ENCODE results near the gene EVX1.
A peak's percentile ranks its signal among the peaks of the same experiment; 100 is the strongest.

EVX1 gene

DNA sequence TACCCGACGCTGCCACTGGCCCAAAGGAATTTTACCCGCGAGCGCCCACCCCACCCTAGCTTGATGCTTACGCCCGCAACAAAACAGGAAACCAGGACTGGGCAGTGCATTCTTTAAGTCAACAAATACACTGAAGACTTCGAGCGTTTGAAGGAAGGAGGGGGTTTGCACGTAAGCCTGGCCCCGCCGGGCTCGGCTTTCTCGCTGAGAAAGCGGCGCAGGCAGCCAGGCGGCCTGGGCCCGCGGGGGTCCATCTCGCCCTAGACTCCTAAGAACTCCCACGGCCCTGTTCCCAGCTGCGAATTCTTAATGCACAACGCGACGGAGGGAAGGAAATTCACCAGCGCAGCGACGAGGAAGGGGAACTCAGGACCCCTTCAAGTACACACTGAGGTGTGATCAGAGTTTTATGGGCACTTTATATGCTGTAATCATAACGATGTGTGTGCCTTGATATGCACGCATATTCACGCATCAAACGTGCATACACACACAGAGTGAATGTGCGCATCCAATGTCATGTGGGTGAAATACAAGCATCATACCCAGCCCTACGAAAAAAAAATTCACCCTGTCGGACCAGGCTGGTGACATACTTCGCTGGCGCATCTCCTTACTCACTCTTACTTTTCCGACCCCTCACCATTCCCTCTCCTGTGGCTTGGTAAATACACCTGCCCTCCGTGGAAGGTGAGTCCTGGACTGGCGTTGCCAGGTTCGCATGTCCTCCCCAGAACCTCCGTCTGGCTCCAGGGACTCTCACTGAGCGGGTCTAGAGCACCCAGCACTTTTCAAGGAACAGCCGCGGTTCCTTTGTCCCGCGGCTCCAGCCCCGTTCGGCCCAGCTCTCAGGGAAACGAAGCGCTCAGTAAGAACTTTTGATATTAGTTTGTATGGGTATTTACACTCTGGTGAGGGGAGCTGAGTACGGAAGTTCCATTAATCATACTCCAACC, 37.0 kb upstream of the EVX1 start:
- DNase-seq = no peak

DNA sequence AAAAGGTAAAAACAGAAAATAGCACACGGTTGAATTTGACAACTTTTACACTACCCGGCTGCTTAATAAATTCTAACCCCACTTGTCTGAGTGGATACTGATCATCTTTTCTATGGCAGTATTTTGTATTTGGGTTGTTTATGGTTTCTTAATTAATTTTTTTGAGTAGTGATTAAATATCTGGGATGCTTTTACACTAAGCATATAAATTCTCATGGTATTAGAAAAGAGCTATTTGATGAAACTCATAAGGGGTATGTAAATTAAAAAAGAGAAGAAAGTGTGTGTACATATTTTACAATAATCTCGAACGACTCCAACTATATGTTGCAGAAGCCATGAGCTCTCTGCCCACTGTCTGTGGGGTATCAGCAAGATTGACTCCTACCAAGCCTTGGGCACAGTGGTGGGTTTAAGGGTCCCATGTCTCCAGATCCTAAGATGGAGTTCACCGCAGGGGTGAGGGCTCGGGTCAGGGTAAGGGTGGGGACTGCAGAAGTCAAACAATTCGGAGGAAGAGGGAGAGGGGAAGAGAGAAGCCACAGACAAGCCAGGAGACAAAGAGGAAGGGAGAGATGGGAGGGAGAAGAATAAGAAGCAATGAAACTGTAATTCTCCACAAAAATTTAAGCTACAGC, 35.1 kb upstream of the EVX1 start:
- DNase-seq = no peak

DNA sequence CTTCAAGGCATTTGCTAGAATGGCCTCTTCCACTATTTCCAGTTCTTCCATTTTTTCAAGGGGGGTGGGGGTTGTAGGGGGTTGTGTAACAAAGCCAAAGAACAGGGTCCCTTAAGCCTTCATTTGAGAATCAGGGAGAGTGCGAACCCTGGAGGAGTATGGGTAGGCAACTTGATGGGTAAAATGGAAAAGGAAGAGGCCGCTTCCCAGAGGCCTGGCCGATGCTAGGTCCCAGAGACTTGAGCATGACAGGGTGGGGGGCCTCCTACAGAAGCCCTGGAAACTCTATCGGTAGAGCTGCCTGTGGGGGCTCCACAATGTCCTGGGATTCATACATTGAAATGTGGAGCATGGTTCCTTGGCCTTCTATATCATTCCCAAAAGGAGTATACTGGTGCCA, 33.6 kb upstream of the EVX1 start:
- no peak for DNase-seq

DNA sequence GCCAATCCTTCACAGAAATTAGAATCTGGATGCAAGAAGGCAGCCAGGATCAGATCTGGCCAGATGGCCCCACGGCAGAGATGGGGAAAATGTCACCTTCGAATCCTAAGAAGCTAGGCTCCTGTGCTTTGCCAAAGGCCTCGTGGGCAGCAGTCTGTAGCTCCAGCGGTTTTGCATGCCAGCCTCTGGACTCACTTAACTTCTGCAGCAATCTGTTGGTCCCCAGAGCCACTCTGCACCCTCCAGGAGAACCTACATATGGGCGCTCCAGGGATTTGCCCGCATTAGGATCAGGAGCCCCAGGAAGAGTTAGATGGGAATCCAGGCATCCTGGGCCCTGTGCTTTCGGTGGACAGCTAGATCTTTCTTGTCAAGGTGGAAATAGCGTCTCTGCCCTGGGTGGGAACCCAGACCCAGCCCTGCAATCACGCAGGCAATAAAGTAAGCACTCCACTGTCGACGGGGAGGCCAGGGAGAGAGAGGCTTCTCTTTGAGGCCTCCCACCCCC, 32.6 kb upstream of the EVX1 start:
- no peak for DNase-seq

DNA sequence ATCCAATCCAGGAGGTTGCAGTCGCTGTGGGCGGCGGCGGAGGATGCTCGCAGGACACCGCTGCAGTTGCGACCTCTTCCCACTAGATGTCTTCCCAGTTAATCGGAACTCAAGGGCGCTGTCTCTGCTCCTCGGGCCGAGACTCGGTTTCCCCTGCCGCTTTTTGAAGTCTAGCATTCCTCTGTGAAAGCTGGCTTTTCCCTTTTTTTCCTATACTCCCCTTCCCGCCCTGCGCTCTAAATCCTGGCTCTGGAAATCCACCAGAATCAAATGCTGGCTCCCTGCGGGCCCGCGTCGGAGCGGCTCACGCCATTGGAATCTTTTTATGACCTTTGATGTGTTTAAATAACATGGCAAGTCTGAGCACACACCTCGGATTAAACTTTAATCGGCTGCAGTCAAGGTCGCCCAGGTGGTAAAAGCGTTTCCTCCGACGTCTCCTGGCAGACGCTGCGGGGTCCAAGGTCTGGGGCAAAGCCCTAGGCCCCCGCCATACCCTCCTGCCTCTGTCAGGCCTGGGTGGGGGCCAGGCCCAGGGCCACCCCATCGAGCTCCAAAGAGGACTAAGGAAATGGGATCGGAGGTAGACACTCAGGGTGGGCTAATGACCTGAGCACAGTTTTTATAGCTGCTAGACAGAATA, 32.0 kb upstream of the EVX1 start:
- DNase-seq = peak; percentile 38

DNA sequence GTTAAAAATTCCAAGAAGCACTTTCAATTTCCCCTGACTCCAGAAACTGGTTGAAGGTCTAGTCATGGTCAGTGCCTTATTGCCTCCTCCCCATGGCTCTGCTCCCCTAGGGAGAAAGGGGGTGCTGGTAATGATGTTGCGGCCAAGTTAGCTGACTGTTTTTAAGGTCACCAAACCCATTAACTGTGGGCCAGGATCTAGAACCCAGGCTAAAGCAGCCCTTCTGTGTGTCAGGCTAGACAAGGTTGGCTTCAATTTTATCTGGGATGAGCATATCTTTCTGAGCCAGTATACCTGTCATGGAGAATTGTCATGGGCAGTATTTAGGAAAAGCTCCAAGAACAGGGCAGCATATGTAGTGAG, 31.5 kb upstream of the EVX1 start:
- no peak for DNase-seq

DNA sequence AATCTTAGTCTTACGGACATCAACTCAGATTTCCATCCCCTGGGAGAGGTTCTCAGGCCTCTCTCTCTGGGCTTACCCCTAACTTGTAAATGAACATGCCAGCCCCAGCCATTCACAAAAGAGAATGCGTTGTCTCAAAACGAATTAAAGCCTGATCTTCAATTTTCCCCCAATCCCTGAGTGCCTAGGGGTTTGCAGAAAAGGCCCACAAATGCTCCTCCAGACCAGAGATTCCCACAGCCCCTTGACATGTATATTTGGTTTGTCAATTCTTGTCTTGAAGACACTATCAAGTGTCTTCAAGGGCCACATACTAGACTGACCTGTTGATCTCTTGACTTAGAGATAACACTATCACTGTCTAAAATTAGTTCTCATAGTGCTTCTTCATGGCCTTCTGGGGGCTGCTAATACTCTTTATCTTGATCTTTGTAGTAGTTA, 30.8 kb upstream of the EVX1 start:
- no peak for DNase-seq

DNA sequence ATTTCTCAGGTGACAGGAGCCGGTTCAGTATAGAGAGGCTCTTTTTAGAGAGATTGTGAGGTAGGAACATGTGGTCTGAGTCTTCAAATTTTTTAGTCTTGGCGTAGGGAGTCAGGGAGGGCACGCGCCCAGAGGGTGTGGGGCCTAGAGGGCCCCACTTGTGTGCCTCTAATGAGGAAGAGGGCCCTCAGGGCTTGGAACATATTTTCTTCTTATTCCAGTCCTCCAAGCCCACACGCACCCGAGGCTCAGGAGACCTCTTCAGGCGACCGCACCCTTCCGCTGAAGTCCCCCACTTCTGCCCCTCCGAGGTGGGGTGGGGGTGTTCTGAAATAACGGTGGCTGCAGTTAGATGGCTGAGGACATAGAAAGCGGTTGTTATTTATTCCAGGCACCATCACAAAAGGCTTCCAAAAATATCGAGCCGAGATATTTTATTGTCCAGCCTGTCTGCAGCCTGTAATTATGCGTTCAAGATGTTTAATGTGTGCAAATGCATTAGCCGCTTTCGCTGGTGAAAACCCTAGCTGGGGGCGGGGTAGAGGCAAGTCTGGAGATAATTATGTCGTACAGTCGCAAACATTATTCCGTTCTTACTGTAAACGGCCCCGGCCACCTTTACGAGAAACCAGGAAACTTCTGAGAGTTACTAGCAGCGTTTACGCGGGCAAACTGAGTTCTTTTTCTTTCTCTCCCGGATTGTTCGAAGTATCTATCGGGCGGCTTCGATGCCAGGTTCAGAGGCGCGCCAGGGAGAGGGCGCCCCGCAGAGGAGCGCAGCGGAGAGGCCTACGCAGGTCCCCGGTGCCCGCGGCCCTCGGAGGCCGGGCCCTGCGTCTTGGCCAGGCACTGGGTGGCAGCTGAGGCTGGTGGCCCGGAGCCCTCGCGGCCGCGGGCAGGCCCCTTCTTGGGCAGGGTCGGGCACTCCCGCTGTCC, 29.8 kb upstream of the EVX1 start:
- DNase-seq = no peak

DNA sequence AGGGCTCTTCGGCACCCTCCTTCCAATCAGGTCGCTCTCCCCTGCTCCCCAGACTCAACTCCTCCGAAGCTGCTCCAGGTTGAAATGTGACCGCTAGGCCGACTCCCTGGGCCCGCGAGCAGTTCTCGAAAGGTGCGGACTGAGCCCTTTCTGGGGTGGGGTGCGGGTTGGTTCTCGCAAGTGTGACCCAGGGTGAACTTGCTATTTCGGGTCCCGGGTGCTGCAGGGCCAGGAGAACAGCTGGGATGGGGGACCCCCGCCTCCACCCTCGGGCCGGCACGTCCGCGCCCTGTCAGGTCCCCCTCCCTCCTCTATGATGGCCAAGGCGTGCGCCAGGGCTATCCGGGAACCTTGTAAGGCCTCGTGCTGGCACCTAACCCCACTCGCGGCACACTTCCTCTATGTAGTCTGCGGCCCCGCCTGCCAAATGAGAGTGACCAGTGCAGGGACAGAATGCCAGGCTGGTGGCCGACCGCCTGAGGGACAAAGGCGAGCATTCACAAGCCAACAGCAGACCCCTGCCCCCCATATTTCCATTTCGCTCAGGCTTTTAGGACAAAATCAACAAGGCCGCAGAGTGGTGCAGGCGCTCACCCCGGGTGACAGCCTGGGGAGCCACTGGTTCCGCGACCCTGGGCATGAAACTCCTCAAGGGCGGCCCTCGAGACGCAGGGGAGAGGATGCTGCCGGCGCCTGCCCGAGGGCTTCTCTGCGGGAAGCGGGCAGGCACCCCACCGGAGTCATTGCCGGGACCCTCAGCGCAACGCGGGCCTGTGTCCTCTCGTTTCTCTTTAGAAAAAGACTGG, 29.0 kb upstream of the EVX1 start:
- no peak for DNase-seq

DNA sequence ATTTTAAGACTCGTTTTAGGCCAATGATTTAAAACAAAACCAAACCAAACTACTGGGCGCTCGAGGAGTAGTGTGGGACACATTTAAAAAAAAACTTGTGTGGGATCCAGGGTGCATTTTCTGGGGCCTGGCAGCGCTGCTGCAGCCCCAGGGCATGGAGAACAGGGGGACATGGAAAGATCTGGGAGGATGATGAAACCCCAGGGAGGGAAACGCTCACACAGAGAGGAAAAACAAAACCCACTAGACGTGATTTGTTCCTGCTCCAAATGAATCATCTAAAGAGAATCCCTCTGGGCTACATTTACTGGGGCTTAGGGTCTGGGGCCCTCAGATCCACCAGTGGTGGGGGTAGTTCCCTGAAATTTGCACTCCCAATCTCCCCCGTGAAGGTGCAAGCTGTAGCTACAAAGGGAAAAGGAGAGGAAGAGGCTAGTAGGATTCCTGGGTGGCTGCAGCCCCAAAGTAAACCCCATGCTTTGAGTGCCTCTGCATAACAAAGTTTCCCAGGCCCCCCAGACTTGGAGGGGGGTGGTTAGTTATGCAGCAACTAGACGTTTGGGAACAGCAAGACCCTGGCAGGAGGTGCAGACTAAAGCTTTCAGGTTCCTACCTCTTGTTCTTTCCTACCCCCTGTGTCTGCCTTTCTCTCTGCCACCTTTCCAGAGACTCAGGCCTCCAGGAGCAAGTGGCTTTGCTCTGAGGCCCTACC, 28.2 kb upstream of the EVX1 start:
- no peak for DNase-seq

DNA sequence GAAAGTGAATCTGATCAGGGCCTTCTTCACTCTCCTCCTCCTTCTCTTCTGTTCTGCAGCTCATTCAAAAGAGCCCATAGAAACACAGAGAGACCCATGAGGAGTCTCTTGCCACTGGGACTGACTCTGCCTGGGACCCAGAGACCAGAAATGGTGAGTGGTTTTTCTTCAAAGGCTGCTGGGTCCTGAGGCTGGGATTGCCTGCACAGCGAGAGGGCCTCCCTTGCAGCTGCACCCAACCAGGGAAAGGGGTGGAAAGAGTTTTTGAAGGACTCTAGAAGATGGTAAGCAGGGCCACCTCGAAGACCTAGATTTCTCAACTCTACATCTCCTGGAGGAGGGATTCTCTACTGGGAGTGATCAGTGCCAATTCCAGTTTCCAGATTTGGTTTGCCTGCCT, 27.2 kb upstream of the EVX1 start:
- no peak for DNase-seq

DNA sequence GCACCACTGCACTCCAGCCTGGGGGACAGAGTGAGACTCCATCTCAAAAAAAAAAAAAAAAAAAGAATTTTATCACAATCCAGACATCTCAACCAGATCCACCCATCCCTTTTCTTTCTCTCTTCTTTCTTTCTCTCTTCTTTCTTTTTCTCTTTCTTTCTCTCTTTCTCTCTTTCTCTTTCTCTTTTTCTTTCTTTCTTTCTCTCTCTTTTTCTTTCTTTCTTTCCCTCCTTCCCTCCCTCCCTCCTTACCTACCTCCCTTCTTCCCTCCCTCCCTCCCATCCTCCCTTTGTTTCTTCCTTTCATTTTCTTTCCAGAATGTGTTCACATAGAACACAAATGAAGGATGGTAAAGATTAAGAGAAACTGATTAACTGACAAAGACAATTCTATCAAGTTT, 24.7 kb upstream of the EVX1 start:
- no peak for DNase-seq

DNA sequence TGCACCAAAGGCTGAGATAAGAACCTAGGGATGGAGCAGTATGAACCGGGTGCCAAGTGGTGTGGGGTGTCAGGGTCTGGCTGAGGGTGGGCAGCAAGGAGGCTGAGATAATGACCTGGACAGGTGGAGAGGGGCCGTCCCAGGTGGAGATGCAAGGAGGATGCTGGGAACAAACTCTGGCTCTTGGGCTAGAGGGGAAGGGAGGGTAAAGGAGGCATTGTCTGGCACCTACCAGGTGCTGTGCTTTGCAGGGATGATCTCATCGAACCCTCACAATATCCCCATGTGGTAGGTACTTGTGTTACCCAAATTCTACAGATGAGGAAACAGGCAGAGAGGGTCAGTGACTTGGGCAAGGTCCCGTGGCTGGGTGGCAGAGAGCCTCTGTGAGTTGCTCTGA, 22.8 kb upstream of the EVX1 start:
- no peak for DNase-seq

DNA sequence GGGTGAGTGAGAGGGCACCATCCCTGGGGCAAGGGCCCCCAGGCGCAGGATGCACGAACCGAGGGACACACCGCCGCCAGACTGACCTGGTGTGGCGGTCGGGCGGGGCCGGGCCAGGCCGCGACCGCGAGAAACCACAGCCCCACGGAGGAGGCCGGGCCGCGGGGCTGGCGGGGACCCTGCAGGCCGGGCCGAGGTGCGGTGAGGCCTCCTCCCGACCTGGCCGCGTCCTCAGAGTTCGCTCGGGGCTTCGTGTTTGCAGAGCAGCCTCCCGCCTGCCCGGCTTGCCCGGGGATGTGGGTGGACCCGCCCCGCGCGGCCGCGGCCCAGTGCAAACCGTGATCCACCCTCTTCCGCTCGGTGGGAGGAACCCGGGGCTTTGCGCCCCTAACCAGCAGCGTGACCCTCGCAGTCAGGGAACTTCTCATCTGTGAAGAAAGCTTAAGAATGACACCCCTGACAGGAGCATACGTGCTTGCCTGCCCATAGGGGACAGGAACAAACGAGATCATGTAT, 22.1 kb upstream of the EVX1 start:
- DNase-seq = no peak

DNA sequence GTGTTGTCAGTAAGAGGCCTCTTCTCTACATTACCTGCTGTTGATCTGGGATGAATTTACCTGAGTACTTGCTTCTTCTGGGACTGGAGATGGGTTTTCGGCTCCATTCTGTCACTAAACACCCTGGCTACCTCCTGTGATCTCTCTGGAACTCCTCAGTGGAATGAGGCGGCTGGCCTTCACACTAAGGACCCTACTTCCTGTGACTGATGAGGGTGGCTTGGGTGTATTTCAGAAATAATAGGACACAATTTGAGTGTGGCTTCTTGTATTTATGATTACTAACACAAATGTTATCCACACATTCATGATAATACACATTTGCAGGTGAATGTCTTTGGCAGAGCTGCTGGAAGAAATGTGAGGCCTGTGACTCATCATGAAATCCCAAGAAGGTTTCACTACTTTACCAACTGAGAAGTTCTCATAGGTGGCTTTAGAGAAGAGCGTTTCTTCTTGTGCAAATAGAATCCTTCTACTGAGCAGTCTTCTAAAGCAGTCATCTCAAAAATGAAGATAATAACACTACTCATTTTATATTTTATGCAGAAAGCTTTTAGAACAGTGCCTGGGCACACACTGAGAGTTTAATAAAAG, 21.3 kb upstream of the EVX1 start:
- DNase-seq = no peak

DNA sequence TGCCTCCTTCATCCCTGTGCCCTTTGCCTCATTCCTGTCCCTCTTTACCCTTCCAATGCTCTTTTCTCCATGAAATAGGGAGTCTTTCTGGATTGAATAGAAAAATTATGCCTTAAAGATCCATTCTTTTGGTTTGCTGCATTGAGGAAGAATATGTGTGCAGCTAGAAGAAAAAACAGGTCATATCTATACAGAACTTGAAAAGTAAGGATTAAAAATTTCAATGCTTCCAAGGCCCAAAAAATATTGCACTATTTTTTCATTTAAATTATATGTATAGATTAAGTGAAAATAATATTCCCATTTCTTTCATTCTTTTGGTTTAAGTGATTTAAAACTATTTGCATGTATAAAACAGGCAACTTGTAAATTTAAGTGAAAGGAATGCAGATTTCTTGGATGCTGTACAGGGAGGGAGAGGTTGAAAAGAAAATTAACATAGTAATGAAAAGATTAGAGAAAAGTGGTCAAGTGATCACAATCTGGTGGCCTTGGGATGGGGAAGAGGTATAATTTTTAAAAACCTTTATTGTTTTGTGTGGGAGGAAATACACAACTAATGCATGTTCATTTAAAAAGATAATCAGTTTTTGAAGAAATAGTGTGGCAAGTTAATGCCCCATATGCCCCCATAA, 18.5 kb upstream of the EVX1 start:
- no peak for DNase-seq

DNA sequence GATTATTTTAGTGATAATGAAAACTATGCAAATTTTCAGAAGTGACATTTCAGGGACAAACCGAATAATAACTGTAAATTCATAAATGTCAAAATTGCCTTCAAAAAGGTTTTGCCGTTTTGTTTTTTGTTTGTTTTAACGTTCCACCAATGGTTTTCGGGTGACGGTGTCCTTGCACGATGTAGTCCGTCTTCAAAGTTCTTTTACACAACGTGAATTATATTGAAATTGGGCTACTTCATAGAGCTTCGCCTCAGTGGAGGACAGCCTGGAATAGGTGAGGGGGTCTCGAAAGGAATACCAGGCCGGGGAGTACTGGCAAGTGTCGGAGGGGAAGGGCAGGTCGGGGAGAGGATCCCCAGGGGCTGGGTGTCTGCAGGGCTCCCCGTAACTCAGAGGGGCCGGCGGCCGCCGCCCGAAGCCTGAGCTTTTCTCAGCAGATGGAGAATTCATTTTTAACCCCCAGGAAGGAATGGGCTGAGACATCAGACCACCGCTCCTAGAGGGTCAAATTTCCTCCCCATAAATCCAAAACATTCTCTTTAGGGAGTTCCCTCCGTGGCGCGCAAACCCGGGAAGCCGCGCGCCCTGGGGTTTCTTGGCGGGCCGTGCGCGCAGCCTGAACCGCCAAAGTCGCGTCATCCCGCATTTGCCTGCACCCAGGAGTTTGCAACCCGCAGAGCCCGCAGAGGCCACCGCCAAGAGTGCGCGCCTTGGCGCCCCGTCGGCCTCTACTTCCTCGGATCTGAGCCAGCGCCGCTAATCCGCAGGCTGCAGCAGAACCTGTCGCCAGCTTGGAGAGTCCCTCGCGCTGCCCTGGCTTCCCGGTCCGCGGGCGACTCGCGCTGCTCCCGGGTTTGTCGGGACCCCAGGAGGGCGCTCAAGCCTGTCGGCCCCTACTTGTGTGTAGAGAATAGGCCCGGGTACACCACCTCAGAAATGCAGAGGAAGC, 17.3 kb upstream of the EVX1 start:
- no peak for DNase-seq

DNA sequence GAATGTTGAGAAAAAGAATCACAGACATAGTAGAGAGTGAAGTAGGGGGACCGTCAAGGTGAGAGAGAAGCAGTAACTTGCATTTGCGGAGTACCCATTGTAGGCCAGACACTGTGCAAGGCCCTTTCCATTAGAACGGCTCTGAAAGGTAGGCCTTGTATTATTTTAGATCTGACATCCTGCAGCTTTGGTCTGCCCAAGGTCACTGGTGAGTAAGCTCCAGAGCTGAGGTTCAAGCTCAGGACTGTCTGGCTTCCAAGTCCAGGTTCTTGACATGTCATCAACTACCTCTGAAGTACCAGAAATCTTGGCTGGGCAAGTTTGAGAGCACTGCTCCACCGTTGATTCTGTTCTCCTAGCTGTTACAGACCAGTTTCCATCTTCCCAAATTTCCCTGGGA, 13.2 kb upstream of the EVX1 start:
- no peak for DNase-seq

All from CD4-positive, alpha-beta T cell treated with Interleukin-10 for 1 hour (primary cell).